SK-N-MC (cell line): Measurements from ENCODE around the gene ASPRV1.

ENCODE experiments used
- EZH2 ChIP-seq: fragments of 200-600 bp; sonication (generic); IDR thresholded peaks from one replicate; pipeline ENCODE4 v1.6.1; 2017; ENCODE audit warnings: antibody characterized with exemption
- POLR2AphosphoS5 ChIP-seq: IDR thresholded peaks from 2 replicates; pipeline ENCODE4 v1.6.1; 2012; ENCODE audit warnings: mild to moderate bottlenecking, low read depth, low read length, borderline replicate concordance

DNA sequence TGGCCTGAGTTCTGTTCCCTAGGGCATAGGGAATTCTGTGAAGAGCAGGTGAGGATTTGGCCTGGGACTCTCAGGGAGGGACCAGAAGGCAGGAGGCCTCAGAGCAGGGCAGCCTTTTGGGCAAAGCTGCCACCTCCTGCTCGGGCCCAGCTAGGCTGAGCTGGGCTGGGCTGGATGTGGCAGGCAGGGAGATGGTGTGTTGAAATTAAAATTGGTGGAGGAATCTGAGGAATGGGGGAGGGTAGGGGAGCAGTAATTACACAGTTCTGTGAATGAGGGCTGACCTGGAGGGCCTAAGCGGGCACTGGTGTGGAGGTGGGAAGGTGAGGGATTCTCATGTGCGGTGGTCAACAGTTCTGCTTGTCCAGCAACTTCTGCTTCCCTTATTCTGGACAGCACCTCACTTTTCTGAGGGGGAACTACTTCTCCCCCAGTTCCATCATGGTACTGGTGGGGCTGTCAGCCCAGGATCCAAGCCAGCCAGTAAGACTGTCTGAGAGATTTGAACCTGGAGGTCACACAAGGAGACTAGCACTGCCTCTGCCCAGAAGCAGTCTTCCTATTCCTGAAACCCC is 22.0 kb upstream of the ASPRV1 start:
- TF ChIP-seq EZH2 (no peak), POLR2AphosphoS5 (no peak)
